Gastroesophageal sphincter (tissue), 3 donors: ENCODE measurements around the gene ROBO1.

Experiments used
- CTCF ChIP-seq, 4 experiments: fragments of 200-600 bp in 2 of 4; fragments of 450-650 bp in 2 of 4; sonication (generic) in 1 of 4; IDR thresholded peaks; one replicate each; pipeline ENCODE4 v1.5.1; 2017 to 2019; ENCODE audit warnings: antibody characterized with exemption in 4 of 4, mild to moderate bottlenecking in 2 of 4, moderate library complexity in 2 of 4
- EP300 ChIP-seq: sonication (generic); formaldehyde crosslinking; IDR thresholded peaks from one replicate; pipeline ENCODE4 v1.6.1; 2017; ENCODE audit warnings: antibody characterized with exemption, mild to moderate bottlenecking

GRCh38 chr3:78613421-78613879, 1154.3 kb downstream of the ROBO1 start:
- TF ChIP-seq EP300: no peak
- TF ChIP-seq CTCF (IDR thresholded peaks at IDR 0.05): no peak
